ENCODE measurements around the gene NAA60.

The NAA60 gene

GRCh38 chr16:3511286-3512180 lies 68.1 kb downstream of the NAA60 start:
- no peak for DNase-seq

GRCh38 chr16:3513892-3514583 lies 70.6 kb downstream of the NAA60 start:
- DNase-seq, result no peak

GRCh38 chr16:3514621-3515020 lies 71.1 kb downstream of the NAA60 start:
- DNase-seq, result no peak

GRCh38 chr16:3515897-3516296 lies 72.4 kb downstream of the NAA60 start:
- DNase-seq, result no peak

- no peak for DNase-seq
These were observed 75.0 kb downstream of the NAA60 start for GRCh38 chr16:3518292-3518985.

- DNase-seq, result no peak
These were observed 75.5 kb downstream of the NAA60 start for GRCh38 chr16:3518986-3519348.

GRCh38 chr16:3519581-3519980 lies 76.1 kb downstream of the NAA60 start:
- no peak for DNase-seq

- no peak for DNase-seq
These were observed 76.9 kb downstream of the NAA60 start for GRCh38 chr16:3520413-3520812.

- no peak for DNase-seq
These were observed 77.4 kb downstream of the NAA60 start for GRCh38 chr16:3520841-3521240.

GRCh38 chr16:3523281-3523680 lies 79.8 kb downstream of the NAA60 start:
- no peak for DNase-seq

GRCh38 chr16:3525951-3526350 lies 82.5 kb downstream of the NAA60 start:
- DNase-seq, result no peak

GRCh38 chr16:3527216-3527829 lies 83.8 kb downstream of the NAA60 start:
- DNase-seq, result peak; percentile 10

- DNase-seq, result no peak
These were observed 84.9 kb downstream of the NAA60 start for GRCh38 chr16:3528406-3528805.

- DNase-seq, result no peak
These were observed 85.7 kb downstream of the NAA60 start for GRCh38 chr16:3529175-3529574.

GRCh38 chr16:3530371-3530914 lies 87.0 kb downstream of the NAA60 start:
- DNase-seq, result no peak

GRCh38 chr16:3532741-3533140 lies 89.3 kb downstream of the NAA60 start:
- DNase-seq, result no peak

GRCh38 chr16:3534126-3534525 lies 90.6 kb downstream of the NAA60 start:
- DNase-seq, result no peak

- DNase-seq, result no peak
These were observed 92.8 kb downstream of the NAA60 start for GRCh38 chr16:3536271-3536731.

Measured in central memory CD4-positive, alpha-beta T cell (primary cell).